ENCODE results near the gene CSAD.

GRCh38 chr12:53230108-53230845, 49.6 kb upstream of the CSAD start:
- TF ChIP-seq TCF4 (CRISPR knock-in tag; IDR thresholded peaks at IDR 0.05; ENCODE audit: borderline replicate concordance) (no peak), ARNTL (CRISPR knock-in tag; IDR thresholded peaks at IDR 0.05; ENCODE audit: borderline replicate concordance, low read depth) (no peak), ZFP3 (CRISPR knock-in tag; IDR thresholded peaks at IDR 0.05) (no peak), ZNF70 (CRISPR knock-in tag; IDR thresholded peaks at IDR 0.05) (no peak), ZFP30 (CRISPR knock-in tag; IDR thresholded peaks at IDR 0.05) (no peak), BACH2 (CRISPR knock-in tag; IDR thresholded peaks at IDR 0.05; ENCODE audit: borderline replicate concordance) (no peak), RARB (CRISPR knock-in tag; IDR thresholded peaks at IDR 0.05) (no peak), SNAI2 (CRISPR knock-in tag; IDR thresholded peaks at IDR 0.05) (no peak), PATZ1 (CRISPR knock-in tag; IDR thresholded peaks at IDR 0.05; ENCODE audit: borderline replicate concordance) (no peak)

Data from SK-N-SH treated with all-trans-retinoic acid at 6 μM for 48 hours (cell line).